Trophoblast cell (in vitro differentiated cells and primary cell): Measurements from ENCODE around the gene RAB36.

Experiments
- DNase-seq, 2 donors: peaks; one replicate each; pipeline ENCODE4 v3.0.0-alpha.2; 2016
- H2AFZ ChIP-seq: 2 replicates; pipeline ENCODE4 v1.6.1; 2013; ENCODE audit warnings: low read length, moderate library complexity, mild to moderate bottlenecking; ENCODE audit not compliant: insufficient read depth, poor library complexity
- H2AK5ac ChIP-seq: 2 replicates; pipeline ENCODE4 v1.6.1; 2013; ENCODE audit warnings: mild to moderate bottlenecking, low read length
- H2BK120ac ChIP-seq: 2 replicates; pipeline ENCODE4 v1.6.1; 2013; ENCODE audit warnings: low read length, mild to moderate bottlenecking, moderate library complexity; ENCODE audit not compliant: insufficient read depth, poor library complexity
- H2BK12ac ChIP-seq: 2 replicates; pipeline ENCODE4 v1.6.1; 2013; ENCODE audit warnings: mild to moderate bottlenecking, low read length, moderate library complexity
- H2BK5ac ChIP-seq: 2 replicates; pipeline ENCODE4 v1.6.1; 2013; ENCODE audit warnings: low read length, low read depth, moderate library complexity, mild to moderate bottlenecking; ENCODE audit not compliant: poor library complexity
- H3K14ac ChIP-seq: 2 replicates; pipeline ENCODE4 v1.6.1; 2013; ENCODE audit warnings: mild to moderate bottlenecking, low read length
- H3K18ac ChIP-seq: 2 replicates; pipeline ENCODE4 v1.6.1; 2013; ENCODE audit warnings: mild to moderate bottlenecking, low read length
- H3K23ac ChIP-seq: 2 replicates; pipeline ENCODE4 v1.6.1; 2013; ENCODE audit warnings: low read length
- H3K27ac ChIP-seq: 2 replicates; pipeline ENCODE4 v1.5.1; 2013; ENCODE audit warnings: low read depth, mild to moderate bottlenecking, inconsistent platforms, low read length, moderate library complexity
- H3K27me3 ChIP-seq: 2 replicates; pipeline ENCODE4 v1.6.1; 2013; ENCODE audit warnings: inconsistent platforms, mild to moderate bottlenecking, low read length, moderate library complexity; ENCODE audit not compliant: insufficient read depth
- H3K36me3 ChIP-seq, 2 experiments: 1 replicate in 1 of 2; 2 replicates in 1 of 2; pipeline ENCODE4 v1.6.1; 2013; ENCODE audit warnings: low read length in 2 of 2, mild to moderate bottlenecking in 2 of 2, moderate library complexity in 1 of 2; ENCODE audit not compliant: insufficient read depth in 2 of 2, control insufficient read depth in 1 of 2
- H3K4ac ChIP-seq: 2 replicates; pipeline ENCODE4 v1.6.1; 2013; ENCODE audit warnings: low read depth, mild to moderate bottlenecking, low read length, moderate library complexity
- H3K4me1 ChIP-seq, 2 experiments: 1 replicate in 1 of 2; 2 replicates in 1 of 2; pipeline ENCODE4 v1.6.1; 2013; ENCODE audit warnings: low read length in 2 of 2, mild to moderate bottlenecking in 2 of 2, moderate library complexity in 1 of 2; ENCODE audit not compliant: insufficient read depth in 2 of 2, control insufficient read depth in 1 of 2
- H3K4me2 ChIP-seq: 2 replicates; pipeline ENCODE4 v1.6.1; 2013; ENCODE audit warnings: inconsistent platforms, mild to moderate bottlenecking, low read length, moderate library complexity
- H3K4me3 ChIP-seq: 2 replicates; pipeline ENCODE4 v1.5.1; 2013; ENCODE audit warnings: mild to moderate bottlenecking, low read depth, low read length, inconsistent platforms
- H3K79me1 ChIP-seq: one replicate; pipeline ENCODE4 v1.6.1; 2013; ENCODE audit warnings: low read length
- H3K79me2 ChIP-seq: 2 replicates; pipeline ENCODE4 v1.6.1; 2013; ENCODE audit warnings: low read length, mild to moderate bottlenecking; ENCODE audit not compliant: control insufficient read depth, insufficient read depth, poor library complexity
- H3K9ac ChIP-seq: 2 replicates; pipeline ENCODE4 v1.6.1; 2013; ENCODE audit warnings: mild to moderate bottlenecking, low read length
- H3K9me3 ChIP-seq: 2 replicates; pipeline ENCODE4 v1.6.1; 2013; ENCODE audit warnings: low read depth, mild to moderate bottlenecking, control low read depth, inconsistent platforms, low read length; ENCODE audit not compliant: insufficient read depth
- H4K12ac ChIP-seq: 2 replicates; pipeline ENCODE4 v1.6.1; 2013; ENCODE audit warnings: low read depth, mild to moderate bottlenecking, low read length, moderate library complexity
- H4K8ac ChIP-seq: 2 replicates; pipeline ENCODE4 v1.6.1; 2013; ENCODE audit warnings: low read depth, mild to moderate bottlenecking, low read length, moderate library complexity
- H4K91ac ChIP-seq: one replicate; pipeline ENCODE4 v1.6.1; 2013; ENCODE audit warnings: low read depth, mild to moderate bottlenecking, low read length, moderate library complexity
- WGBS: extraction: QIAGEN DNeasy Blood & Tissue Kit; methylation state at CpG from one replicate; pipeline ENCODE4 v1.1.7; 2013; ENCODE audit warnings: missing lambda C conversion rate; ENCODE audit not compliant: insufficient read length, insufficient coverage; ENCODE audit errors: extremely low coverage; 5-methylcytosine and 5-hydroxymethylcytosine counted together

RAB36 gene

DNA sequence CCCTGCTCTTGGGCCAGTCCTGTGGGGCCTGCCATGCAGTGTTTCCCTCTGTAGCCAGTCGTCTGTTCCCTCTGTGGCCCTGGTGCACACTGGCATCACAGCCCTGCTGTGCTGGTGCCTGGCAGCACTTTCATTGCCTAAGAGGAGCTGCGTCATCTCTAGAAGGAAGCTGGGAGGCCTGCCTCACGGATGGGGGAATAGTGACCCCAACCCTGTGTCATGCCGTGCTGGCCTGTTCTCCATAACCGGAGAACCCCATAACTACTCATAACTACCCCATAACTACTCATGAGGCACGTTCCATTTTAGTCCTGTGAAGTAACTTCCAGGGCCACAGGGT, 14.0 kb downstream of the RAB36 start:
- no peak overlapping the region for H2BK12ac ChIP-seq
- no peak overlapping the region for H3K4me3 ChIP-seq
- H3K79me1 ChIP-seq = peaks cover 2% of the 10 kb centered on the region
- H3K14ac ChIP-seq = no peak overlapping the region
- no peaks in the 10 kb centered on the region for H3K27me3 ChIP-seq
- H2BK120ac ChIP-seq = no peak overlapping the region
- no peak overlapping the region for H3K4me2 ChIP-seq
- no peak overlapping the region for H3K18ac ChIP-seq
- peaks cover 10 to 13% of the 10 kb centered on the region in 2 experiments for H3K4me1 ChIP-seq
- no peak overlapping the region for H4K12ac ChIP-seq
- H3K79me2 ChIP-seq = peaks cover 2% of the 10 kb centered on the region
- WGBS = no CpG with 5 or more reads among the region's 6 CpGs
- H3K27ac ChIP-seq = no peak overlapping the region
- H3K9ac ChIP-seq = no peak overlapping the region
- peaks cover 2% of the 10 kb centered on the region for H3K9me3 ChIP-seq
- H3K36me3 ChIP-seq = no peaks in the 10 kb centered on the region
- no peak overlapping the region for H3K4ac ChIP-seq
- no peak overlapping the region for H2BK5ac ChIP-seq
- no peak for DNase-seq
- H4K91ac ChIP-seq = no peak overlapping the region
- H4K8ac ChIP-seq = no peak overlapping the region
- H2AK5ac ChIP-seq = no peak overlapping the region
- H2AFZ ChIP-seq = no peak overlapping the region
- H3K23ac ChIP-seq = no peak overlapping the region

DNA sequence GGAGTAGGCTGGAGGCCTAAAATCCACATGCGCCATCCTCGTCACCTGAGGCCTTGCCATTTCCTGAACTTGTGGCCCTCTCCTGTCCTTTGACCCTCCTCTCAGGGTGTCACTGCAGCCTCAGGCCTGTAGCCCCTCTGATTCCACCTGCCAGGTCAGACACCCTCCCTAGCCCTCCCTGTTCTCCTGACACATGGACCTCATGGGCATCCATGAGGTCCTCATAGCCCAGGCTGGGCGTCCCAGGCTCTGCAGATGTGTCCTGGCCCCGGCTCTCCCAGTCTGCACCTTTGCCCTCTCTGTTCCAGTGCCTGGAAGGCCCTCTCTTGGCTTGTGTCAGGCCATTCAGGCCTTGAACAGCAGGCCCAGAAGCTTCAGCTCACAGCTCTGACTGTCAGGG, 15.8 kb downstream of the RAB36 start:
- no peak overlapping the region for H3K23ac ChIP-seq
- no peak overlapping the region for H4K12ac ChIP-seq
- peaks cover 2% of the 10 kb centered on the region for H3K79me2 ChIP-seq
- H3K9me3 ChIP-seq = peaks cover 2% of the 10 kb centered on the region
- H2BK5ac ChIP-seq = no peak overlapping the region
- no peak overlapping the region for H3K4me3 ChIP-seq
- no peak for DNase-seq
- peaks cover 10 to 13% of the 10 kb centered on the region in 2 experiments for H3K4me1 ChIP-seq
- no peak overlapping the region for H2AK5ac ChIP-seq
- no peak overlapping the region for H3K18ac ChIP-seq
- no peak overlapping the region for H2BK120ac ChIP-seq
- no peak overlapping the region for H2BK12ac ChIP-seq
- no peak overlapping the region for H3K14ac ChIP-seq
- peaks cover 2% of the 10 kb centered on the region for H3K79me1 ChIP-seq
- no peak overlapping the region for H3K4ac ChIP-seq
- no peak overlapping the region for H3K4me2 ChIP-seq
- H2AFZ ChIP-seq = no peak overlapping the region
- no peaks in the 10 kb centered on the region for H3K36me3 ChIP-seq
- H4K91ac ChIP-seq = no peak overlapping the region
- no peak overlapping the region for H3K9ac ChIP-seq
- H3K27ac ChIP-seq = no peak overlapping the region
- H4K8ac ChIP-seq = no peak overlapping the region
- WGBS = no CpG with 5 or more reads among the region's 4 CpGs
- no peaks in the 10 kb centered on the region for H3K27me3 ChIP-seq

GRCh38 chr22:23161574-23161973, 16.3 kb downstream of the RAB36 start:
- H3K27ac ChIP-seq = no peak overlapping the region
- H2AFZ ChIP-seq = no peak overlapping the region
- H3K36me3 ChIP-seq = no peaks in the 10 kb centered on the region
- H4K12ac ChIP-seq = no peak overlapping the region
- H3K79me2 ChIP-seq = peaks cover 2% of the 10 kb centered on the region
- no peak overlapping the region for H3K18ac ChIP-seq
- H4K91ac ChIP-seq = no peak overlapping the region
- WGBS = no CpG with 5 or more reads among the region's 13 CpGs
- no peak overlapping the region for H3K9ac ChIP-seq
- H2BK5ac ChIP-seq = no peak overlapping the region
- H2BK120ac ChIP-seq = no peak overlapping the region
- H3K4me1 ChIP-seq = peaks cover 9 to 13% of the 10 kb centered on the region in 2 experiments
- H3K4me2 ChIP-seq = no peak overlapping the region
- no peak overlapping the region for H3K23ac ChIP-seq
- H2BK12ac ChIP-seq = no peak overlapping the region
- no peak for DNase-seq
- H3K9me3 ChIP-seq = peaks cover 2% of the 10 kb centered on the region
- no peak overlapping the region for H4K8ac ChIP-seq
- peaks cover 2% of the 10 kb centered on the region for H3K79me1 ChIP-seq
- H3K14ac ChIP-seq = no peak overlapping the region
- H3K27me3 ChIP-seq = no peaks in the 10 kb centered on the region
- H3K4me3 ChIP-seq = no peak overlapping the region
- H3K4ac ChIP-seq = no peak overlapping the region
- H2AK5ac ChIP-seq = no peak overlapping the region

DNA sequence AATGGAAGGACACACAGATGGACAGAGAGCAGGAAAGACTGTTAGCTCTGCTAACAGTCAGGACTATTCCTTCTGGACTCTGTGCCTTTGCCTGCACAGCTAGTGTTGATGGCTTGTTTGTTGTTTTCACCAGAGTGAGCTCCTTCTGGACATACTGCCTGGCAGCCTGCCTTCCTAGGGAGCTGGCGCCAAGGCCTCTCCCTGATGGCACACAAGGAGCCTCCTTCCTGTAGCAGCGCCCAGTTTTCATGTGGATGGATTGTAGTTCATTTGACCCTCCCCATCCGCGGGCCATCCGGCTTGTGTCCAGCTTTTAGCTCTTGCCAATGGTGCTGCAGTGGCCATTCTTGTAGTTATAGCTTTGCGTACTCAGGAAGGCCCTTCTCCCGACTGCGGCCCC, 18.4 kb downstream of the RAB36 start:
- no peaks in the 10 kb centered on the region for H3K4me1 ChIP-seq
- H3K18ac ChIP-seq = no peak overlapping the region
- no peak overlapping the region for H3K23ac ChIP-seq
- H3K9ac ChIP-seq = no peak overlapping the region
- H2AK5ac ChIP-seq = no peak overlapping the region
- no peaks in the 10 kb centered on the region for H3K79me2 ChIP-seq
- no peak overlapping the region for H3K4me2 ChIP-seq
- no peak overlapping the region for H4K91ac ChIP-seq
- no peaks in the 10 kb centered on the region for H3K27me3 ChIP-seq
- no peak overlapping the region for H4K12ac ChIP-seq
- no peak overlapping the region for H3K4me3 ChIP-seq
- H3K27ac ChIP-seq = no peak overlapping the region
- H3K9me3 ChIP-seq = peaks cover 2% of the 10 kb centered on the region
- H2BK120ac ChIP-seq = no peak overlapping the region
- H3K4ac ChIP-seq = no peak overlapping the region
- H3K14ac ChIP-seq = no peak overlapping the region
- no peak overlapping the region for H2BK5ac ChIP-seq
- WGBS = no CpG with 5 or more reads among the region's 8 CpGs
- H3K36me3 ChIP-seq = no peaks in the 10 kb centered on the region
- no peak for DNase-seq
- H2AFZ ChIP-seq = no peak overlapping the region
- no peaks in the 10 kb centered on the region for H3K79me1 ChIP-seq
- no peak overlapping the region for H2BK12ac ChIP-seq
- H4K8ac ChIP-seq = no peak overlapping the region
